Mesenchymal stem cell (in vitro differentiated cells and primary cell): Measurements from ENCODE around the gene STX4.

Source experiments
- DNase-seq: peaks from one replicate; pipeline ENCODE4 v3.0.0-alpha.2; 2013
- H2AFZ ChIP-seq: one replicate; pipeline ENCODE4 v1.6.1; 2013; ENCODE audit warnings: low read depth, mild to moderate bottlenecking, control low read depth, inconsistent platforms, low read length, moderate library complexity
- H2AK5ac ChIP-seq: 2 replicates; pipeline ENCODE4 v1.6.1; 2013; ENCODE audit warnings: low read length, moderate library complexity, mild to moderate bottlenecking, inconsistent platforms; ENCODE audit not compliant: severe bottlenecking
- H2BK120ac ChIP-seq: one replicate; pipeline ENCODE4 v1.6.1; 2013; ENCODE audit warnings: low read depth, mild to moderate bottlenecking, inconsistent platforms, low read length, moderate library complexity
- H2BK12ac ChIP-seq, 2 experiments: one replicate each; pipeline ENCODE4 v1.6.1; 2013; ENCODE audit warnings: inconsistent platforms in 2 of 2, low read length in 2 of 2, mild to moderate bottlenecking in 2 of 2, moderate library complexity in 2 of 2, control low read depth in 1 of 2
- H2BK15ac ChIP-seq: one replicate; pipeline ENCODE4 v1.6.1; 2013; ENCODE audit warnings: mild to moderate bottlenecking, low read depth, inconsistent platforms; ENCODE audit not compliant: poor library complexity, severe bottlenecking
- H2BK5ac ChIP-seq: 2 replicates; pipeline ENCODE4 v1.6.1; 2013; ENCODE audit warnings: low read depth, mild to moderate bottlenecking, low read length, control low read depth, inconsistent platforms; ENCODE audit not compliant: poor library complexity, severe bottlenecking
- H3K14ac ChIP-seq, 2 experiments: one replicate each; pipeline ENCODE4 v1.6.1; 2013; ENCODE audit warnings: inconsistent platforms in 2 of 2, low read length in 2 of 2, control low read depth in 1 of 2, mild to moderate bottlenecking in 1 of 2, moderate library complexity in 1 of 2
- H3K18ac ChIP-seq, 2 experiments: one replicate each; pipeline ENCODE4 v1.6.1; 2013; ENCODE audit warnings: inconsistent platforms in 2 of 2, low read length in 2 of 2, control low read depth in 1 of 2, low read depth in 1 of 2, mild to moderate bottlenecking in 1 of 2
- H3K23ac ChIP-seq, 2 experiments: one replicate each; pipeline ENCODE4 v1.6.1; 2013; ENCODE audit warnings: inconsistent platforms in 2 of 2, low read length in 2 of 2, mild to moderate bottlenecking in 2 of 2, moderate library complexity in 2 of 2, control low read depth in 1 of 2
- H3K27ac ChIP-seq: 2 replicates; pipeline ENCODE4 v1.5.1; 2013; ENCODE audit warnings: mild to moderate bottlenecking, moderate library complexity, low read length, control low read depth, inconsistent platforms; ENCODE audit not compliant: poor library complexity, severe bottlenecking
- H3K27me3 ChIP-seq, 2 experiments: 2 replicates each; pipeline versions ENCODE4 v1.6.1 to v1.7.0; 2013; ENCODE audit warnings: low read length in 2 of 2, mild to moderate bottlenecking in 2 of 2, moderate library complexity in 2 of 2, control low read depth in 1 of 2, inconsistent platforms in 1 of 2; ENCODE audit not compliant: control insufficient read depth in 1 of 2, insufficient read depth in 1 of 2
- H3K36me3 ChIP-seq, 2 experiments: 2 replicates each; pipeline versions ENCODE4 v1.6.1 to v1.7.0; 2013; ENCODE audit warnings: low read length in 2 of 2, control low read depth in 1 of 2, inconsistent platforms in 1 of 2, low read depth in 1 of 2, mild to moderate bottlenecking in 1 of 2; ENCODE audit not compliant: insufficient read depth in 2 of 2, control insufficient read depth in 1 of 2
- H3K4ac ChIP-seq, 2 experiments: one replicate each; pipeline ENCODE4 v1.6.1; 2013; ENCODE audit warnings: inconsistent platforms in 2 of 2, low read length in 2 of 2, mild to moderate bottlenecking in 2 of 2, moderate library complexity in 2 of 2, control low read depth in 1 of 2, low read depth in 1 of 2
- H3K4me1 ChIP-seq: 2 replicates; pipeline ENCODE4 v1.6.1; 2013; ENCODE audit warnings: low read depth, low read length, control low read depth; ENCODE audit not compliant: control insufficient read depth, insufficient read depth
- H3K4me2 ChIP-seq: 2 replicates; pipeline ENCODE4 v1.6.1; 2013; ENCODE audit warnings: low read length, mild to moderate bottlenecking, inconsistent platforms; ENCODE audit not compliant: poor library complexity, severe bottlenecking
- H3K4me3 ChIP-seq, 2 experiments: 2 replicates each; pipeline versions ENCODE4 v1.5.1 to v1.7.0; 2013; ENCODE audit warnings: low read length in 2 of 2, mild to moderate bottlenecking in 2 of 2, control low read depth in 1 of 2, low read depth in 1 of 2; ENCODE audit not compliant: insufficient read depth in 1 of 2
- H3K79me1 ChIP-seq: replicated peaks from 2 replicates; pipeline ENCODE4 v1.6.1; 2013; ENCODE audit warnings: mild to moderate bottlenecking, control low read depth, low read length, inconsistent platforms; ENCODE audit not compliant: poor library complexity, severe bottlenecking
- H3K9ac ChIP-seq: 2 replicates; pipeline ENCODE4 v1.7.0; 2013; ENCODE audit warnings: mild to moderate bottlenecking, low read length, moderate library complexity
- H3K9me3 ChIP-seq: 2 replicates; pipeline ENCODE4 v1.7.0; 2013; ENCODE audit warnings: mild to moderate bottlenecking, low read length; ENCODE audit not compliant: control insufficient read depth
- H4K8ac ChIP-seq: one replicate; pipeline ENCODE4 v1.6.1; 2013; ENCODE audit warnings: inconsistent platforms, mild to moderate bottlenecking, low read length, moderate library complexity
- H4K91ac ChIP-seq: one replicate; pipeline ENCODE4 v1.6.1; 2013; ENCODE audit warnings: mild to moderate bottlenecking, low read length, inconsistent platforms
- WGBS: methylation state at CpG from one replicate; pipeline ENCODE4 v1.1.7; 2013; ENCODE audit warnings: mixed read lengths; 5-methylcytosine and 5-hydroxymethylcytosine counted together

The STX4 gene

DNA sequence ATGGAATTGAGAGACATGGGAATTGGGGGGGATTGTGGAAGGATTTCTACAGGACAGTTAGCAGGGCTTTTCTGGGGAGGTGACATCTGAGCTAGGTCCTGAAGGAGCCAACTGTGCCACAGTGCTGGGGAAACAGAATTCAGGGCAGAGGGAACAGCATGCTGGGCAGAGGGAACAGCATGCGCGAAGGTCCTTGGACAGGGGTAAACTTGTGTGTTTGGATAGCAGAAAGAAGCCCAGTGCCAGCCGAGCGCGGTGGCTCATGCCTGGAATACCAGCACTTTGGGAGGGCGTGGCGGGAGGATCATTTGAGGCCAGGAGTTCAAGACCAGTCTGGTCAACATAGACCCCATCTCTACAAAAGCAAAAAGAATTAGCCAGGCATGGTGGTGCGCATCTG is 26.8 kb upstream of the STX4 start:
- Histone ChIP-seq H3K9ac (no peak overlapping the region), H2BK5ac (no peak overlapping the region), H2BK120ac (no peak overlapping the region), H4K91ac (no peak overlapping the region), H4K8ac (no peak overlapping the region), H2BK15ac (no peak overlapping the region), H3K14ac (no peak overlapping the region), H3K9me3 (no peaks in the 10 kb centered on the region), H3K18ac (no peak overlapping the region), H3K4me3 (no peak overlapping the region), H3K4ac (no peak overlapping the region), H3K4me1 (peaks cover 41% of the 10 kb centered on the region), H3K23ac (no peak overlapping the region), H3K4me2 (no peak overlapping the region), H3K36me3 (no peaks in the 10 kb centered on the region), H3K27me3 (peaks cover 0 to 8% of the 10 kb centered on the region in 2 experiments), H2BK12ac (no peak overlapping the region), H2AK5ac (no peak overlapping the region), H2AFZ (no peak overlapping the region), H3K79me1 (peaks cover 16% of the 10 kb centered on the region), H3K27ac (no peak overlapping the region)
- DNase-seq, result no peak
- WGBS, result 95% methylated on average over 8 of the region's 8 CpGs

DNA sequence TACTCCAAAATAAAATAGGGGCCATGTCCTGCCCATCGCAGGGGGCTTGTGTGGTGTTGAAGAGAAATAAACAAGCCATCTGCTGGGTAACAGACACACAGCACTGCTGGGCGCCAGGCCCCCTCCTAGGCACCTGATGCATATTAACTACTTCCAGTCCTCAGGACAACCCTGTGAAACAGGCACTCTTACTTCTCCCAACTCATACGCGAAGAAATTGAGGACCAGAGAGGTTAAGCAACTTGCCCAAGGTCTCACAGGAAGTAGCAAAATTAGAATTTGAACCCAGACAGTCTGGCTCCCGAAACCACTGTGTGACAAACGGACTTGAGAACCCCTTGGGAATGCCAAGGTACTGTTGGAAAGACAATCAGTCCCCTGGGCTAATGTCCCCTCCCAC is 25.7 kb upstream of the STX4 start:
- Histone ChIP-seq H3K14ac (no peak overlapping the region), H2BK15ac (no peak overlapping the region), H4K8ac (no peak overlapping the region), H3K4ac (no peak overlapping the region), H3K36me3 (no peaks in the 10 kb centered on the region), H3K27me3 (peaks cover 5 to 17% of the 10 kb centered on the region in 2 experiments), H2AFZ (no peak overlapping the region), H3K27ac (no peak overlapping the region), H3K18ac (no peak overlapping the region), H3K23ac (no peak overlapping the region), H3K4me3 (no peak overlapping the region), H3K9ac (no peak overlapping the region), H3K9me3 (no peaks in the 10 kb centered on the region), H2BK5ac (no peak overlapping the region), H4K91ac (no peak overlapping the region), H3K4me2 (no peak overlapping the region), H2BK120ac (no peak overlapping the region), H2BK12ac (no peak overlapping the region), H3K79me1 (peaks cover 9% of the 10 kb centered on the region), H2AK5ac (peak overlapping the region; percentile 77), H3K4me1 (peaks cover 38% of the 10 kb centered on the region)
- no peak for DNase-seq
- WGBS, result 71% methylated on average over 6 of the region's 6 CpGs

DNA sequence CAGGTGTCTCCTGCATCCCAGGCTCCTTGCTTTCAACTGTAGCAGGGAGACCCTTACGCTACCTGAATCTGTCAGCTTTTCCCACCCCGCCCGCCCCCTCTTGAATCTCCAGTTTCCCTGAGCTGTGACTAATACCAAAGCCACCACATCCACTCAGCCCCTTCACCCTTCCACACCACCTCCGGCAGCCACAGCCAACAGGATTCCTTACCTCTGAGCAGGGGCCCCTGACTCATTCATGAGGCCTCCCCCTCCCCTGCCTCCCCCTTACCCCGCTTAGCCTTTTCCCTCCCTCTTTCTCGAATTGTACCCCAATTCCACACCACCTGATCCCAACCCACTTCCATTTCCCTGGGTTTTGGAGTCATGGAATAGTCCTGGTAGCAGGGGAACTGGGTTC is 25.2 kb upstream of the STX4 start:
- Histone ChIP-seq H3K18ac (no peak overlapping the region), H3K4me1 (peaks cover 35% of the 10 kb centered on the region), H3K9ac (peak overlapping the region; percentile 57), H3K4ac (no peak overlapping the region), H3K23ac (no peak overlapping the region), H3K4me2 (no peak overlapping the region), H2BK15ac (no peak overlapping the region), H2AFZ (no peak overlapping the region), H2BK120ac (no peak overlapping the region), H3K9me3 (no peaks in the 10 kb centered on the region), H2BK5ac (no peak overlapping the region), H3K79me1 (peaks cover 9% of the 10 kb centered on the region), H3K36me3 (no peaks in the 10 kb centered on the region), H2AK5ac (peak overlapping the region; percentile 11), H4K91ac (no peak overlapping the region), H3K4me3 (no peak overlapping the region), H3K14ac (no peak overlapping the region), H2BK12ac (no peak overlapping the region), H3K27me3 (peaks cover 5 to 17% of the 10 kb centered on the region in 2 experiments), H4K8ac (no peak overlapping the region), H3K27ac (no peak overlapping the region)
- DNase-seq, result peak; percentile 62
- whole genome bisulfite sequencing, result 28% methylated on average over 6 of the region's 6 CpGs

GRCh38 chr16:31008551-31008950 is 24.8 kb upstream of the STX4 start:
- no peak overlapping the region for H4K8ac ChIP-seq
- H3K23ac ChIP-seq, result no peak overlapping the region
- H2BK120ac ChIP-seq, result no peak overlapping the region
- H2AK5ac ChIP-seq, result peak overlapping the region; percentile 11
- H3K27me3 ChIP-seq, result peaks cover 5 to 17% of the 10 kb centered on the region in 2 experiments
- H3K9ac ChIP-seq, result peak overlapping the region; percentile 72
- peaks cover 7% of the 10 kb centered on the region for H3K79me1 ChIP-seq
- no peak overlapping the region for H2BK5ac ChIP-seq
- H3K14ac ChIP-seq, result no peak overlapping the region
- WGBS, result 88% methylated on average over 5 of the region's 5 CpGs
- H4K91ac ChIP-seq, result no peak overlapping the region
- DNase-seq, result no peak
- no peak overlapping the region for H2AFZ ChIP-seq
- no peaks in the 10 kb centered on the region for H3K9me3 ChIP-seq
- H2BK15ac ChIP-seq, result no peak overlapping the region
- H3K36me3 ChIP-seq, result no peaks in the 10 kb centered on the region
- peaks cover 34% of the 10 kb centered on the region for H3K4me1 ChIP-seq
- no peak overlapping the region for H3K4me2 ChIP-seq
- H2BK12ac ChIP-seq, result no peak overlapping the region
- no peak overlapping the region for H3K27ac ChIP-seq
- H3K4me3 ChIP-seq, result no peak overlapping the region
- H3K18ac ChIP-seq, result no peak overlapping the region
- H3K4ac ChIP-seq, result no peak overlapping the region
